Subcutaneous adipose tissue (tissue), 4 donors: Measurements from ENCODE around the gene PITPNC1. TPM values are rescaled to one million over a fixed set of nuclear protein-coding genes. Genes with fewer than 3 reads are reported as not detected.

ENCODE experiments used
- CTCF ChIP-seq: fragments of 450-650 bp; IDR thresholded peaks from one replicate; pipeline ENCODE4 v1.5.1; 2016; ENCODE audit warnings: low read depth, mild to moderate bottlenecking, control low read depth, antibody characterized with exemption, moderate library complexity
- total RNA-seq, 4 donors: library from RNA; depleted of rRNA; stranded (reverse); fragments of >200 nt; gene quantifications; one replicate each; pipeline ENCODE4 v1.1.0, GENCODE V29; 2016

PITPNC1 gene
- total RNA-seq, 4 donors from 2014 or later = 12.1 to 26.8 (median 18.2) TPM

GRCh38 chr17:67642488-67642887 is 265.4 kb downstream of the PITPNC1 start:
- no peak for TF ChIP-seq CTCF

- no peak for TF ChIP-seq CTCF
Observed at GRCh38 chr17:67644061-67644460, 267.0 kb downstream of the PITPNC1 start.

- no peak for TF ChIP-seq CTCF
Observed at GRCh38 chr17:67646472-67646871, 269.4 kb downstream of the PITPNC1 start.

- no peak for TF ChIP-seq CTCF
Observed at GRCh38 chr17:67647482-67647881, 270.4 kb downstream of the PITPNC1 start.

- no peak for TF ChIP-seq CTCF
Observed at GRCh38 chr17:67648032-67648905, 271.2 kb downstream of the PITPNC1 start.

GRCh38 chr17:67649891-67650290 is 272.8 kb downstream of the PITPNC1 start:
- TF ChIP-seq CTCF = no peak

GRCh38 chr17:67652433-67652832 is 275.4 kb downstream of the PITPNC1 start:
- TF ChIP-seq CTCF = no peak
